OCI-LY1 (cell line): ENCODE measurements around the gene NR2F1-AS1.

Source experiments
- H2AFZ ChIP-seq: fragments of 200-600 bp; sonication (generic), shearing (Covaris generic); 2 replicates; pipeline ENCODE4 v1.6.0; 2014; ENCODE audit warnings: antibody characterized with exemption, mild to moderate bottlenecking, low read length
- H3F3A ChIP-seq: fragments of 200-600 bp; sonication (generic), shearing (Covaris generic); 2 replicates; pipeline ENCODE4 v1.6.0; 2014; ENCODE audit warnings: mild to moderate bottlenecking, antibody characterized with exemption, low read length, moderate library complexity; ENCODE audit not compliant: insufficient read depth
- H3K27ac ChIP-seq: fragments of 200-600 bp; sonication (generic); 2 replicates; pipeline ENCODE4 v1.5.1; 2014; ENCODE audit warnings: low read length, mixed run types, mild to moderate bottlenecking, low read depth; ENCODE audit not compliant: poor library complexity, severe bottlenecking
- H3K27me3 ChIP-seq: fragments of 200-600 bp; sonication (generic); 2 replicates; pipeline ENCODE4 v1.6.0; 2014; ENCODE audit warnings: antibody characterized with exemption, mild to moderate bottlenecking, low read length, moderate library complexity; ENCODE audit not compliant: insufficient read depth
- H3K36me3 ChIP-seq: fragments of 200-600 bp; sonication (generic); 2 replicates; pipeline ENCODE4 v1.6.1; 2014; ENCODE audit warnings: mild to moderate bottlenecking, antibody characterized with exemption, low read length, moderate library complexity, mixed read lengths; ENCODE audit not compliant: insufficient read depth
- H3K4me1 ChIP-seq: fragments of 200-600 bp; sonication (generic); 2 replicates; pipeline ENCODE4 v1.5.1; 2014; ENCODE audit warnings: mild to moderate bottlenecking, low read length, moderate library complexity; ENCODE audit not compliant: insufficient read depth, severe bottlenecking
- H3K4me2 ChIP-seq: fragments of 200-600 bp; sonication (generic), shearing (Covaris generic); 2 replicates; pipeline ENCODE4 v1.6.1; 2014; ENCODE audit warnings: low read length
- H3K4me3 ChIP-seq: fragments of 200-600 bp; sonication (generic); 2 replicates; pipeline ENCODE4 v1.5.1; 2014; ENCODE audit warnings: low read length, low read depth, mild to moderate bottlenecking, mixed read lengths; ENCODE audit not compliant: poor library complexity, severe bottlenecking
- H3K79me2 ChIP-seq: fragments of 200-600 bp; shearing (Covaris generic); 2 replicates; pipeline ENCODE4 v1.6.1; 2016; ENCODE audit warnings: mixed run types, low read length, mixed read lengths; ENCODE audit not compliant: insufficient read depth
- H3K9ac ChIP-seq: fragments of 200-600 bp; sonication (generic), shearing (Covaris generic); 2 replicates; pipeline ENCODE4 v1.6.1; 2014; ENCODE audit warnings: mild to moderate bottlenecking, low read length, mixed read lengths
- H3K9me2 ChIP-seq: fragments of 200-600 bp; sonication (generic), shearing (Covaris generic); 2 replicates; pipeline ENCODE4 v1.6.1; 2014; ENCODE audit warnings: low read depth, mild to moderate bottlenecking, low read length, mixed read lengths
- H3K9me3 ChIP-seq: fragments of 200-600 bp; shearing (Covaris generic); 2 replicates; pipeline ENCODE4 v1.6.1; 2014; ENCODE audit warnings: low read length, mixed read lengths
- H4K20me1 ChIP-seq: fragments of 200-600 bp; sonication (generic), shearing (Covaris generic); 2 replicates; pipeline ENCODE4 v1.6.0; 2016; ENCODE audit warnings: mild to moderate bottlenecking, low read length; ENCODE audit not compliant: insufficient read depth
- CTCF ChIP-seq: fragments of 200-600 bp; sonication (generic), shearing (Covaris generic); IDR thresholded peaks from 2 replicates; pipeline ENCODE4 v1.5.1; 2017; ENCODE audit warnings: mild to moderate bottlenecking, antibody characterized with exemption, low read length, moderate library complexity, mixed read lengths
- EZH2 ChIP-seq: fragments of 200-600 bp; sonication (generic), shearing (Covaris generic); IDR thresholded peaks from 2 replicates; pipeline ENCODE4 v1.8.0; 2017; ENCODE audit warnings: borderline replicate concordance, mixed run types, mild to moderate bottlenecking, antibody characterized with exemption, low read length, moderate library complexity, mixed read lengths

Gene NR2F1-AS1

DNA sequence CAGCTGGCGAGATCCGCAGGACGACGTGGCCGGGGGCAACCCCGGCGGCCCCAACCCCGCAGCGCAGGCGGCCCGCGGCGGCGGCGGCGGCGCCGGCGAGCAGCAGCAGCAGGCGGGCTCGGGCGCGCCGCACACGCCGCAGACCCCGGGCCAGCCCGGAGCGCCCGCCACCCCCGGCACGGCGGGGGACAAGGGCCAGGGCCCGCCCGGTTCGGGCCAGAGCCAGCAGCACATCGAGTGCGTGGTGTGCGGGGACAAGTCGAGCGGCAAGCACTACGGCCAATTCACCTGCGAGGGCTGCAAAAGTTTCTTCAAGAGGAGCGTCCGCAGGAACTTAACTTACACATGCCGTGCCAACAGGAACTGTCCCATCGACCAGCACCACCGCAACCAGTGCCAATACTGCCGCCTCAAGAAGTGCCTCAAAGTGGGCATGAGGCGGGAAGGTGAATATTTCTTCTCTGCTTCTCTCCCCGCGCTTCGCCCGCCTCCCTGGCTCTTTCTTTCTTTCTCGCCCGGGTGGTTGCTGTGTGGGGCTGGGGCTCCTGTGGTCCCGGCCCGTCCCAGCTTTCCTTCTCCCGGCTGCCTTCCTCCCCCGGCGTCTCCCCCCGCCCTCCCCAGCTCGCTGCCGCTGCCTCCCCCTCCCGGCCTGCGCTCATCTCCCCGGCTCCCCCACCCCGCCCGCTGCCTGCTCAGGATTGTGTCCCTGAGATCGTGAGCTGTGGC is 4.2 kb upstream of the NR2F1-AS1 start:
- H2AFZ ChIP-seq: no peak overlapping the region
- H3K9me2 ChIP-seq: no peaks in the 10 kb centered on the region
- no peaks in the 10 kb centered on the region for H3K9me3 ChIP-seq
- H3K27me3 ChIP-seq: no peaks in the 10 kb centered on the region
- H3K4me3 ChIP-seq: peak overlapping the region; percentile 55
- H3K27ac ChIP-seq: no peak overlapping the region
- peaks cover 47% of the 10 kb centered on the region for H3K4me1 ChIP-seq
- TF ChIP-seq EZH2: no peak
- TF ChIP-seq CTCF: no peak
- H3K36me3 ChIP-seq: no peaks in the 10 kb centered on the region; the same call in 1 of the 2 replicates
- H3K79me2 ChIP-seq: no peaks in the 10 kb centered on the region
- no peaks in the 10 kb centered on the region for H3F3A ChIP-seq
- H3K9ac ChIP-seq: no peak overlapping the region
- H3K4me2 ChIP-seq: peak overlapping the region; percentile 66
- no peaks in the 10 kb centered on the region for H4K20me1 ChIP-seq

GRCh38 chr5:93584596-93585040 is 3.6 kb upstream of the NR2F1-AS1 start:
- H2AFZ ChIP-seq: no peak overlapping the region
- H3K4me1 ChIP-seq: peaks cover 47% of the 10 kb centered on the region
- H3K9ac ChIP-seq: no peak overlapping the region
- H3K27me3 ChIP-seq: no peaks in the 10 kb centered on the region
- no peaks in the 10 kb centered on the region for H3K9me2 ChIP-seq
- no peaks in the 10 kb centered on the region for H3K9me3 ChIP-seq
- H3K27ac ChIP-seq: no peak overlapping the region
- no peak for TF ChIP-seq CTCF
- TF ChIP-seq EZH2: no peak
- no peaks in the 10 kb centered on the region for H4K20me1 ChIP-seq
- no peaks in the 10 kb centered on the region for H3F3A ChIP-seq
- peak overlapping the region; percentile 55 for H3K4me3 ChIP-seq
- H3K36me3 ChIP-seq: no peaks in the 10 kb centered on the region; the same call in 1 of the 2 replicates
- no peak overlapping the region for H3K4me2 ChIP-seq
- no peaks in the 10 kb centered on the region for H3K79me2 ChIP-seq

GRCh38 chr5:93583768-93584595 is 3.0 kb upstream of the NR2F1-AS1 start:
- H3F3A ChIP-seq: no peaks in the 10 kb centered on the region
- no peak for TF ChIP-seq EZH2
- TF ChIP-seq CTCF: no peak
- H3K4me3 ChIP-seq: peak overlapping the region; percentile 55
- H3K27ac ChIP-seq: no peak overlapping the region
- H3K79me2 ChIP-seq: no peaks in the 10 kb centered on the region
- no peaks in the 10 kb centered on the region for H4K20me1 ChIP-seq
- no peaks in the 10 kb centered on the region for H3K27me3 ChIP-seq
- peak overlapping the region; percentile 77 for H3K4me2 ChIP-seq
- no peaks in the 10 kb centered on the region for H3K9me2 ChIP-seq
- peaks cover 47% of the 10 kb centered on the region for H3K4me1 ChIP-seq
- H2AFZ ChIP-seq: no peak overlapping the region
- no peaks in the 10 kb centered on the region; the same call in 1 of the 2 replicates for H3K36me3 ChIP-seq
- no peak overlapping the region for H3K9ac ChIP-seq
- H3K9me3 ChIP-seq: no peaks in the 10 kb centered on the region
